DOHH2 (cell line): Measurements from ENCODE around the gene PBRM1.

Experiments used
- H3F3A ChIP-seq: fragments of 200-600 bp; sonication (generic), shearing (Covaris generic); 2 replicates; pipeline ENCODE4 v1.6.0; 2016; ENCODE audit warnings: antibody characterized with exemption, mild to moderate bottlenecking; ENCODE audit not compliant: control insufficient read depth, insufficient read depth
- H3K27ac ChIP-seq: fragments of 200-600 bp; sonication (generic); 2 replicates; pipeline ENCODE4 v1.5.1; 2014; ENCODE audit warnings: low read depth, mild to moderate bottlenecking, low read length, moderate library complexity
- H3K27me3 ChIP-seq: fragments of 200-600 bp; sonication (generic); 2 replicates; pipeline ENCODE4 v1.6.1; 2014; ENCODE audit warnings: mild to moderate bottlenecking, low read length, mixed read lengths; ENCODE audit not compliant: control insufficient read depth
- H3K36me3 ChIP-seq: fragments of 200-600 bp; sonication (generic); 2 replicates; pipeline ENCODE4 v1.6.1; 2014; ENCODE audit warnings: mild to moderate bottlenecking, low read length, moderate library complexity, mixed read lengths; ENCODE audit not compliant: control insufficient read depth
- H3K4me1 ChIP-seq: fragments of 200-600 bp; sonication (generic); 2 replicates; pipeline ENCODE4 v1.6.1; 2014; ENCODE audit warnings: mild to moderate bottlenecking, low read length, mixed read lengths; ENCODE audit not compliant: control insufficient read depth
- H3K4me2 ChIP-seq: fragments of 200-600 bp; sonication (generic); 2 replicates; pipeline ENCODE4 v1.6.0; 2014; ENCODE audit warnings: mild to moderate bottlenecking, low read length, moderate library complexity
- H3K4me3 ChIP-seq: fragments of 200-600 bp; sonication (generic); 2 replicates; pipeline ENCODE4 v1.5.1; 2014; ENCODE audit warnings: mild to moderate bottlenecking, low read length, mixed read lengths
- H3K79me2 ChIP-seq: fragments of 200-600 bp; sonication (generic); 2 replicates; pipeline ENCODE4 v1.6.1; 2014; ENCODE audit warnings: mild to moderate bottlenecking, low read length, mixed read lengths; ENCODE audit not compliant: control insufficient read depth
- H3K9me2 ChIP-seq: fragments of 200-600 bp; sonication (generic); replicated peaks from 2 replicates; pipeline ENCODE4 v1.6.1; 2014; ENCODE audit warnings: mild to moderate bottlenecking, low read length, mixed read lengths; ENCODE audit not compliant: control insufficient read depth
- H3K9me3 ChIP-seq: fragments of 200-600 bp; sonication (generic); 2 replicates; pipeline ENCODE4 v1.6.1; 2014; ENCODE audit warnings: antibody characterized with exemption, low read length, mixed read lengths; ENCODE audit not compliant: control insufficient read depth, insufficient read depth
- H4K20me1 ChIP-seq: fragments of 200-600 bp; sonication (generic); 2 replicates; pipeline ENCODE4 v1.6.0; 2014; ENCODE audit warnings: low read depth, mild to moderate bottlenecking, antibody characterized with exemption, low read length, moderate library complexity; ENCODE audit not compliant: control insufficient read depth, insufficient read depth
- CTCF ChIP-seq: fragments of 200-600 bp; sonication (generic); IDR thresholded peaks from one replicate; pipeline ENCODE4 v1.5.1; 2014; ENCODE audit warnings: antibody characterized with exemption, mild to moderate bottlenecking, low read depth, low read length; ENCODE audit not compliant: poor library complexity, severe bottlenecking
- EZH2phosphoT487 ChIP-seq: fragments of 200-600 bp; sonication (generic); IDR thresholded peaks from 2 replicates; pipeline ENCODE4 v1.6.1; 2017; ENCODE audit warnings: borderline replicate concordance, mild to moderate bottlenecking, antibody characterized with exemption, low read length, moderate library complexity, mixed read lengths

The PBRM1 gene

GRCh38 chr3:52513281-52513680 lies 172.4 kb downstream of the PBRM1 start:
- Histone ChIP-seq H3K27me3 (no peaks in the 10 kb centered on the region), H4K20me1 (no peaks in the 10 kb centered on the region), H3K27ac (no peak overlapping the region), H3K9me2 (no peaks in the 10 kb centered on the region), H3K9me3 (no peaks in the 10 kb centered on the region), H3K79me2 (no peaks in the 10 kb centered on the region), H3K4me1 (no peaks in the 10 kb centered on the region), H3F3A (no peaks in the 10 kb centered on the region), H3K4me3 (no peak overlapping the region), H3K36me3 (no peaks in the 10 kb centered on the region), H3K4me2 (no peak overlapping the region)
- TF ChIP-seq CTCF (no peak), EZH2phosphoT487 (no peak)

GRCh38 chr3:52512727-52513126 lies 173.0 kb downstream of the PBRM1 start:
- no peaks in the 10 kb centered on the region for H3K9me2 ChIP-seq
- no peaks in the 10 kb centered on the region for H3K79me2 ChIP-seq
- H3K4me1 ChIP-seq: no peaks in the 10 kb centered on the region
- H3K4me3 ChIP-seq: no peak overlapping the region
- no peaks in the 10 kb centered on the region for H3K9me3 ChIP-seq
- no peaks in the 10 kb centered on the region for H4K20me1 ChIP-seq
- no peaks in the 10 kb centered on the region for H3K27me3 ChIP-seq
- no peaks in the 10 kb centered on the region for H3K36me3 ChIP-seq
- H3K27ac ChIP-seq: no peak overlapping the region
- no peak overlapping the region for H3K4me2 ChIP-seq
- H3F3A ChIP-seq: no peaks in the 10 kb centered on the region
- no peak for TF ChIP-seq CTCF
- TF ChIP-seq EZH2phosphoT487: no peak

GRCh38 chr3:52512105-52512504 lies 173.6 kb downstream of the PBRM1 start:
- Histone ChIP-seq H4K20me1 (no peaks in the 10 kb centered on the region), H3K79me2 (no peaks in the 10 kb centered on the region), H3K9me3 (no peaks in the 10 kb centered on the region), H3K27me3 (no peaks in the 10 kb centered on the region), H3K9me2 (no peaks in the 10 kb centered on the region), H3F3A (no peaks in the 10 kb centered on the region), H3K4me2 (no peak overlapping the region), H3K36me3 (no peaks in the 10 kb centered on the region), H3K27ac (no peak overlapping the region), H3K4me1 (no peaks in the 10 kb centered on the region), H3K4me3 (no peak overlapping the region)
- no peak for TF ChIP-seq CTCF
- TF ChIP-seq EZH2phosphoT487: no peak

GRCh38 chr3:52511509-52511908 lies 174.2 kb downstream of the PBRM1 start:
- Histone ChIP-seq H3K4me1 (no peaks in the 10 kb centered on the region), H3K27me3 (no peaks in the 10 kb centered on the region), H3K36me3 (no peaks in the 10 kb centered on the region), H3K4me3 (no peak overlapping the region), H3F3A (no peaks in the 10 kb centered on the region), H3K4me2 (no peak overlapping the region), H3K79me2 (no peaks in the 10 kb centered on the region), H3K27ac (no peak overlapping the region), H4K20me1 (no peaks in the 10 kb centered on the region), H3K9me3 (no peaks in the 10 kb centered on the region), H3K9me2 (no peaks in the 10 kb centered on the region)
- TF ChIP-seq EZH2phosphoT487 (no peak), CTCF (no peak)
